MM.1S (cell line): ENCODE data around the gene CHN2.

Experiments
- DNase-seq: peaks from one replicate; pipeline ENCODE4 v3.0.0-alpha.2; 2015
- H2AFZ ChIP-seq: fragments of 300-600 bp; sonication (generic); 2 replicates; pipeline ENCODE4 v1.6.0; 2016; ENCODE audit warnings: antibody characterized with exemption, low read length
- H3F3A ChIP-seq: fragments of 300-600 bp; sonication (generic); 2 replicates; pipeline ENCODE4 v1.6.1; 2016; ENCODE audit warnings: mild to moderate bottlenecking, antibody characterized with exemption, low read length, moderate library complexity, mixed read lengths; ENCODE audit not compliant: insufficient read depth
- H3K27ac ChIP-seq: fragments of 300-600 bp; sonication (generic); 2 replicates; pipeline ENCODE4 v1.5.1; 2016; ENCODE audit warnings: mild to moderate bottlenecking, low read length
- H3K27me3 ChIP-seq: fragments of 300-600 bp; sonication (generic); replicated peaks from 2 replicates; pipeline ENCODE4 v1.6.0; 2016; ENCODE audit warnings: low read length; ENCODE audit not compliant: insufficient read depth
- H3K36me3 ChIP-seq: fragments of 300-600 bp; sonication (generic); replicated peaks from 2 replicates; pipeline ENCODE4 v1.6.1; 2016; ENCODE audit warnings: mild to moderate bottlenecking, low read length, mixed read lengths; ENCODE audit not compliant: insufficient read depth
- H3K4me1 ChIP-seq: fragments of 300-600 bp; sonication (generic); 2 replicates; pipeline ENCODE4 v1.6.1; 2016; ENCODE audit warnings: low read length, mixed read lengths
- H3K4me2 ChIP-seq: fragments of 300-600 bp; sonication (generic); 2 replicates; pipeline ENCODE4 v1.6.0; 2016; ENCODE audit warnings: low read depth, low read length
- H3K4me3 ChIP-seq: fragments of 300-600 bp; sonication (generic); 2 replicates; pipeline ENCODE4 v1.5.1; 2016; ENCODE audit warnings: low read length, mixed read lengths
- H3K79me2 ChIP-seq: fragments of 300-600 bp; sonication (generic); 2 replicates; pipeline ENCODE4 v1.6.1; 2016; ENCODE audit warnings: mixed run types, low read length, mixed read lengths
- H3K9ac ChIP-seq: fragments of 300-600 bp; sonication (generic); 2 replicates; pipeline ENCODE4 v1.6.1; 2016; ENCODE audit warnings: low read length, mixed read lengths
- H3K9me2 ChIP-seq: fragments of 300-600 bp; sonication (generic); replicated peaks from 2 replicates; pipeline ENCODE4 v1.6.1; 2016; ENCODE audit warnings: mild to moderate bottlenecking, low read length, mixed read lengths; ENCODE audit not compliant: insufficient read depth
- H3K9me3 ChIP-seq: fragments of 300-600 bp; sonication (generic); replicated peaks from 2 replicates; pipeline ENCODE4 v1.6.1; 2016; ENCODE audit warnings: mild to moderate bottlenecking, low read length, mixed read lengths; ENCODE audit not compliant: insufficient read depth
- H4K20me1 ChIP-seq: fragments of 300-600 bp; sonication (generic); 2 replicates; pipeline ENCODE4 v1.6.1; 2016; ENCODE audit warnings: mild to moderate bottlenecking, low read length, moderate library complexity, mixed read lengths; ENCODE audit not compliant: insufficient read depth
- EZH2 ChIP-seq: fragments of 300-600 bp; sonication (generic); optimal IDR thresholded peaks from 2 replicates; pipeline ENCODE3; 2017; ENCODE audit warnings: low read depth, mild to moderate bottlenecking, antibody characterized with exemption, low read length, mixed read lengths
- EZH2phosphoT487 ChIP-seq: fragments of 300-600 bp; sonication (generic); IDR thresholded peaks from 2 replicates; pipeline ENCODE4 v1.6.1; 2018; ENCODE audit warnings: antibody characterized with exemption, low read length
- TF ChIP-seq, protein P1 (sequence below): fragments of 300-600 bp; sonication (generic); IDR thresholded peaks from 2 replicates; pipeline ENCODE4 v1.5.1; 2016; ENCODE audit warnings: antibody characterized with exemption, low read length, mixed read lengths

CHN2 gene

GRCh38 chr7:29353810-29354209 lies 159.2 kb downstream of the CHN2 start:
- H2AFZ ChIP-seq = no peak overlapping the region
- no peaks in the 10 kb centered on the region for H3K4me1 ChIP-seq
- H3K36me3 ChIP-seq = no peaks in the 10 kb centered on the region
- no peak for TF ChIP-seq EZH2phosphoT487
- TF ChIP-seq EZH2 = no peak
- TF ChIP-seq, protein P1, sequence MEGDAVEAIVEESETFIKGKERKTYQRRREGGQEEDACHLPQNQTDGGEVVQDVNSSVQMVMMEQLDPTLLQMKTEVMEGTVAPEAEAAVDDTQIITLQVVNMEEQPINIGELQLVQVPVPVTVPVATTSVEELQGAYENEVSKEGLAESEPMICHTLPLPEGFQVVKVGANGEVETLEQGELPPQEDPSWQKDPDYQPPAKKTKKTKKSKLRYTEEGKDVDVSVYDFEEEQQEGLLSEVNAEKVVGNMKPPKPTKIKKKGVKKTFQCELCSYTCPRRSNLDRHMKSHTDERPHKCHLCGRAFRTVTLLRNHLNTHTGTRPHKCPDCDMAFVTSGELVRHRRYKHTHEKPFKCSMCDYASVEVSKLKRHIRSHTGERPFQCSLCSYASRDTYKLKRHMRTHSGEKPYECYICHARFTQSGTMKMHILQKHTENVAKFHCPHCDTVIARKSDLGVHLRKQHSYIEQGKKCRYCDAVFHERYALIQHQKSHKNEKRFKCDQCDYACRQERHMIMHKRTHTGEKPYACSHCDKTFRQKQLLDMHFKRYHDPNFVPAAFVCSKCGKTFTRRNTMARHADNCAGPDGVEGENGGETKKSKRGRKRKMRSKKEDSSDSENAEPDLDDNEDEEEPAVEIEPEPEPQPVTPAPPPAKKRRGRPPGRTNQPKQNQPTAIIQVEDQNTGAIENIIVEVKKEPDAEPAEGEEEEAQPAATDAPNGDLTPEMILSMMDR = no peak
- no peak overlapping the region for H3K4me3 ChIP-seq
- no peaks in the 10 kb centered on the region for H3K9me2 ChIP-seq
- no peak overlapping the region for H3K27ac ChIP-seq
- H3K9ac ChIP-seq = no peak overlapping the region
- H3K27me3 ChIP-seq = no peaks in the 10 kb centered on the region
- H3K79me2 ChIP-seq = no peaks in the 10 kb centered on the region
- no peak for DNase-seq
- H3K4me2 ChIP-seq = no peak overlapping the region
- H3K9me3 ChIP-seq = no peaks in the 10 kb centered on the region
- no peaks in the 10 kb centered on the region for H3F3A ChIP-seq
- no peaks in the 10 kb centered on the region for H4K20me1 ChIP-seq

DNA sequence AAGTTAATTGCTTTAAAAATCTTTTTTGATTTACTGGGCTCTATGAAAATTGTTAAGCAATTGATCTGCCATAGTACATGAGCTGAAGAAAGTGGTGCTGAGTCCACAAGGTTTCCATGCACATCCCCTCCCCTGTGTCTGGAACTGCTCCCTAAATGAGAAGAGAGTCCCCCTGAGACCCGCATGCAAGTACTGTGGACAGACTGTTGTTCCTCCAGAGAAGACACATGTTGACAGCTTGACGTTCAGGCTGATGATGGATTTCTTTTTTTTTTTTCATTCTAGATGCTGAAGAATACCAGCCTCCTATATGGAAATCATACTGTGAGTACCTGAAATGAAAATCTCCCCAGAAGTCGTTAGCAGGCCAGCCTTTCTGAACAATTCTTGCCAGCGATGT lies 159.8 kb downstream of the CHN2 start:
- DNase-seq = no peak
- no peak overlapping the region for H3K27ac ChIP-seq
- no peaks in the 10 kb centered on the region for H3K36me3 ChIP-seq

GRCh38 chr7:29355388-29355787 lies 160.8 kb downstream of the CHN2 start:
- no peak for TF ChIP-seq EZH2
- TF ChIP-seq EZH2phosphoT487 = no peak
- TF ChIP-seq, protein P1 = no peak
- no peaks in the 10 kb centered on the region for H3K9me3 ChIP-seq
- no peak overlapping the region for H2AFZ ChIP-seq
- H3K79me2 ChIP-seq = no peaks in the 10 kb centered on the region
- no peak overlapping the region for H3K4me3 ChIP-seq
- no peak overlapping the region for H3K9ac ChIP-seq
- no peaks in the 10 kb centered on the region for H3F3A ChIP-seq
- no peaks in the 10 kb centered on the region for H4K20me1 ChIP-seq
- no peaks in the 10 kb centered on the region for H3K9me2 ChIP-seq
- H3K27ac ChIP-seq = no peak overlapping the region
- no peak for DNase-seq
- H3K36me3 ChIP-seq = no peaks in the 10 kb centered on the region
- H3K4me2 ChIP-seq = no peak overlapping the region
- no peaks in the 10 kb centered on the region for H3K27me3 ChIP-seq
- H3K4me1 ChIP-seq = no peaks in the 10 kb centered on the region

More for the DNA sequence above, 159.8 kb downstream of the CHN2 start:
- Histone ChIP-seq H3F3A (no peaks in the 10 kb centered on the region), H3K9me2 (no peaks in the 10 kb centered on the region), H3K4me2 (no peak overlapping the region), H3K4me3 (no peak overlapping the region), H3K9me3 (no peaks in the 10 kb centered on the region), H3K27me3 (no peaks in the 10 kb centered on the region), H2AFZ (no peak overlapping the region), H3K9ac (no peak overlapping the region), H4K20me1 (no peaks in the 10 kb centered on the region), H3K4me1 (no peaks in the 10 kb centered on the region), H3K79me2 (no peaks in the 10 kb centered on the region)
- TF ChIP-seq EZH2 (no peak), EZH2phosphoT487 (no peak)
- TF ChIP-seq, protein P1 = no peak
